Stimulated activated CD4-positive, alpha-beta T cell treated with anti-CD3 and anti-CD28 coated beads, Interleukin-2, amount 100 ng/mL, for 24 hours (primary cell): ENCODE results near the gene DTD2.

Source experiments
- DNase-seq, 2 donors: peaks; one replicate each; pipeline ENCODE4 v3.0.0-alpha.2; 2020

Gene DTD2

DNA sequence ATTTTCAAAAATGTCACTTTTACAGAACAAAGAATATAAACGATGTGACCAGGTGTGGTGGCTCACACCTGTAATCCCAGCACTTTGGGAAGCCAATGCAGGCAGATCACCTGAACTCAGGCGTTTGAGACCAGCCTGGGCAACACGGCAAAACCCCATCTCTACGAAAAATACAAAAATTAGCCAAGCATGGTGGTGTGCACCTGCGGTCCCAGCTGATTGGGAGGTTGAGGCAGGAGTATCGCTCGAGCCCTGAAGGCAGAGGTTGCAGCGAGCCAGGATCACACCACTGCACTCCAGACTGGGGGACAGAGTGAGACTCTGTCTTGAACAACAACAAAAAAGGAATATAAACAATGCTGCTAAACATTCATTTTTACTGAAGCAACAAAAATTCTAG, 52.2 kb downstream of the DTD2 start:
- no peak for DNase-seq

DNA sequence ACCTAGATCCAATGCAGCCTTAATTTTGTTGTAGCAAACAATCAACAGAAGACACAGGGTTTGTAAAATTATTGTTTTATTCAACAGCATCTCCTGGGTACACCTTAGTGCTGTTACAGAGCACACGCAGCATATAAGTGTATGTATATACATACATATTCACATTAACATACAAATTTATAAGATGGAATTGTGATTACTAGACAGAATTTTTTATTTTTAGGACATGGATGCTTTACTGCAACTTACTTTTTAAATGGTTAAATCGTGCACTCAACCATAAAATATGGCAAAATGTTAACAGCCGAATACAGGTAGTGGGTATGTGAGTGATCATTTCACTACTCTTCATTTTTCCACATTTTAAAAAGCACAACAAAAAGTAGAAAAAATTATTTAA, 53.6 kb downstream of the DTD2 start:
- DNase-seq: no peak

DNA sequence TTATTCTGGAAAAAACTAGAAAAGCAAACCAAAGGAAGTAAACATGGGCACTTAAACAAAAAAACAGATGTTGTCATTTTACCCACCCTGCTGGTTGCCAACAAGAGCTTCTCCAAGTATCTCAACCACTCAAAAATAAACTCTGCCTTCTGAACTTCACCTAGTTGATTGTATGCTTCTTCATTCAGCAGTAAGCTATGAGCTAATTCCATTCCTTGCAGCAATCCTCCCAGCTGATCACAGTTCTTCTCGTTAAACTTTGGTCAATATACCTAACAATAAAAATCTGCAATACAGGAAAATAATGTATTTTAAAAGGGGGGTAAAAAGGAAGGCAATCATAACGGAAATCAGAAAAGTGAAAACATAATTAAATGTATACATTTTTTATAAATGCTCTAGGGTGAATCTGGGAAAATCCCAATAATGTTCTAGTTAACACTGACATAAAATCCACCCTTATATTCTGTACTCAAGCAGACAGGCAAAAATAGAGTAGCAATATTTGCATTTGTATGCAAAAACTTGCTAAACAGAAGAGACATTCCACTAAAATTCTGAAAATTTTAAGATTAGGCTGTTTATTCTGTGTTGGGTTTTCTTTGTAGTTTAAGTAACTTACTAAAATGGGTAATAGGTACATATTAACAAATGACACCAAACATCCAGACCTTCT, 54.4 kb downstream of the DTD2 start:
- DNase-seq: no peak

DNA sequence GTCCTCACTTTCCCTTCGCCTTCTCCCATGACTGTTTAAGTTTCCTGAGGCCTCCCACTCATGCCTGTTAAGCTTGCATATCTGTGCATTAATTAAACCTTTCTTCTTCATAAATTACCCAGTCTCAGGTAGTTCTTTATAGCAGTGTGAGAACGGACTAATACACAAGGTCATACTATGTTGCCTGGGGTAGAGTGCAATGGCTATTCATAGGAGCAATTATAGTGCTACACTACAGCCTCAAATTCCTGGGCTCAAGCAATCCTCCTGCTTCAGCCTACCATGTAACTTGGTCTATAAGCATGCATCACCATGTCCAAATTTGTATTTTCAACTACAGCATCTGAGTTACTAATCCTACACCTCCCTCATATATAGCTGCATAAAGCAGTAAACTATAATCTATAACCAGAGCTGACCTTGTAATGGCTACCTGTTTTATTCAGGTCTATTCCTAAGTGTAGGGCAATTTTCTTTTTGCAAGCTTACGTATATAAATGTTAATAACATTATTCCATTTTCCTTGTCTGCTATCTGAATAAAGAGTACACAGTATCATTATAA, 55.9 kb downstream of the DTD2 start:
- no peak for DNase-seq

DNA sequence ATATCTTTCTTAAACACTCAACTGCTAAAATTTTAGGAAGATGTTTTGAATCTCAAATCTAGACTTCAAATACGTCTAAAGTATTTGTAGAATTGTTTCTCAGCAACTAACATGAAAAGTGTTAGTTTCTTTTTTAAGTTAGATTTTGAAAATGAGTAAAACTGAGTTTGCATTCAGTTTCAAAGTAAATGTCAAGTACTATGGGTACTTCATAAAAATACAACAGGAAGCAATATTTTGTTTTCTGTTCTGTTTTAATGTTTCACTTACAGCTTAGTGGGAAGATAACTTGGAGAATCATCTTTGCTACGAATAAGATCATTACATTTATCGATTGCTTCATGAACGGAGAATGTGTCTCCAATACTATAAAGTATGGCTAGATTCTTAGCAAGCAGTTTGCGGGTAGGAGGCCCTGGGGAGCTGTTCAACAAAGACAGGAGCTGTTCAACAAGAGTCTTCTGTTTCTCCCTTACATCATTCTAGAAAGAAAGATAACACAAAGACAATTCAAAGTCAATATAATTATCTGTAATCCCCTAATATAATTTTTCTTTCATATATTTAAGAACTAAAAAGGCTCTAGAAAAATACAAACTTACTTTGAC, 57.2 kb downstream of the DTD2 start:
- no peak for DNase-seq
